Stimulated activated naive CD8-positive, alpha-beta T cell treated with anti-CD3 and anti-CD28 coated beads, Interleukin-15, Interleukin-2, amounts not matched to agents 100 ng/mL and 50 ng/mL, for 24 hours (primary cell): ENCODE data around the gene COX6A2.
A peak's percentile ranks its signal among the peaks of the same experiment; 100 is the strongest.
"Not testable (repeated sequence)": the region's sequence is repeated elsewhere in the genome, so short reads cannot be mapped to it uniquely, and the experiment has no call there.

Source experiments
- H3K27ac Mint-ChIP-seq: one replicate; pipeline ENCODE4 v1.8.0; 2021; ENCODE audit warnings: mild to moderate bottlenecking, mixed read lengths
- H3K27me3 Mint-ChIP-seq: one replicate; pipeline ENCODE4 v1.8.0; 2021; ENCODE audit warnings: mixed read lengths
- H3K36me3 Mint-ChIP-seq: one replicate; pipeline ENCODE4 v1.8.0; 2021; ENCODE audit warnings: low read depth, mixed read lengths
- H3K4me1 Mint-ChIP-seq: one replicate; pipeline ENCODE4 v1.8.0; 2021; ENCODE audit warnings: low read depth, mixed read lengths
- H3K4me3 Mint-ChIP-seq: one replicate; pipeline ENCODE4 v1.8.0; 2021; ENCODE audit warnings: mild to moderate bottlenecking, mixed read lengths
- H3K9me3 Mint-ChIP-seq: one replicate; pipeline ENCODE4 v1.8.0; 2021; ENCODE audit warnings: mixed read lengths

COX6A2 gene

GRCh38 chr16:31430380-31431052 lies 2.4 kb upstream of the COX6A2 start:
- peaks cover 8% of the 10 kb centered on the region for H3K27me3 Mint-ChIP-seq
- no peak overlapping the region for H3K4me3 Mint-ChIP-seq
- H3K9me3 Mint-ChIP-seq = no peaks in the 10 kb centered on the region
- H3K27ac Mint-ChIP-seq = no peak overlapping the region
- H3K4me1 Mint-ChIP-seq = peaks cover 7% of the 10 kb centered on the region
- H3K36me3 Mint-ChIP-seq = no peaks in the 10 kb centered on the region

GRCh38 chr16:31429796-31430195 lies 1.6 kb upstream of the COX6A2 start:
- H3K36me3 Mint-ChIP-seq = no peaks in the 10 kb centered on the region
- H3K27me3 Mint-ChIP-seq = peaks cover 11% of the 10 kb centered on the region
- no peaks in the 10 kb centered on the region for H3K9me3 Mint-ChIP-seq
- no peak overlapping the region for H3K4me3 Mint-ChIP-seq
- peaks cover 7% of the 10 kb centered on the region for H3K4me1 Mint-ChIP-seq
- no peak overlapping the region for H3K27ac Mint-ChIP-seq

GRCh38 chr16:31429314-31429713 lies 1.2 kb upstream of the COX6A2 start:
- H3K36me3 Mint-ChIP-seq = no peaks in the 10 kb centered on the region
- H3K27ac Mint-ChIP-seq = no peak overlapping the region
- peaks cover 11% of the 10 kb centered on the region for H3K27me3 Mint-ChIP-seq
- H3K4me1 Mint-ChIP-seq = peaks cover 7% of the 10 kb centered on the region
- H3K9me3 Mint-ChIP-seq = no peaks in the 10 kb centered on the region
- H3K4me3 Mint-ChIP-seq = no peak overlapping the region

DNA sequence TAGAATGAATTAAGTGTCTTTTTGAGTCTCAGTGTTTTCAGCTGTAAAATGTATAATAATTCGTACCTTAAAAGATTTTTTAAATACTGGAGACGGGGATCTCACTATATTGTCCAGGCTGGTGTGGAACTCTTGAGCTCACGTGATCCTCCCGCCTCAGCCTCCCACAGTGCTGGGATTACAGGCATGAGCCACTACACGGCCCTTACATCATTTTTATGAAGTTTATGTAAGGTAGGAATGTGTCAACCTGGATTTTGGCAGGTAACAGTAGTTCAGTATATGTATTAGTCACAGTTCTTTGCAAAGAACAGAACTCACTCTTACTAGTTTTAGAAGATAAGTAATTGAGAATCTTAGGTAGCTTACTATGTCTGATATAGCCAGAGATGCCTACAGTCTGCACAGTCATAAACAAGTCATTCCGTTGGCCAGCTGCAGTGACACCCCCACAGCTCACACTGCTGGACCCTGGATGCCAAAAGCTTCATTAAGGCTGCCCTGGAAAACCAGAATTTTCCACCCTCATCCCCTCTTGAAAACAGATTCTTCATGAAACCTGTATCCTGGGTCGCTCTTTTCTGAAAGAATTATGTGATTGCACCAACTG lies 583 bp upstream of the COX6A2 start:
- no peak overlapping the region for H3K27ac Mint-ChIP-seq
- no peaks in the 10 kb centered on the region for H3K9me3 Mint-ChIP-seq
- no peaks in the 10 kb centered on the region for H3K36me3 Mint-ChIP-seq
- no peak overlapping the region for H3K4me3 Mint-ChIP-seq
- H3K27me3 Mint-ChIP-seq = peaks cover 11% of the 10 kb centered on the region
- H3K4me1 Mint-ChIP-seq = peaks cover 7% of the 10 kb centered on the region

- Mint-ChIP-seq H3K4me1 (peaks cover 17% of the 10 kb centered on the region), H3K36me3 (no peaks in the 10 kb centered on the region), H3K9me3 (no peaks in the 10 kb centered on the region), H3K4me3 (no peak overlapping the region), H3K27ac (no peak overlapping the region), H3K27me3 (peaks cover 16% of the 10 kb centered on the region)
Observed at GRCh38 chr16:31427441-31428278, 500 bp downstream of the COX6A2 start.

DNA sequence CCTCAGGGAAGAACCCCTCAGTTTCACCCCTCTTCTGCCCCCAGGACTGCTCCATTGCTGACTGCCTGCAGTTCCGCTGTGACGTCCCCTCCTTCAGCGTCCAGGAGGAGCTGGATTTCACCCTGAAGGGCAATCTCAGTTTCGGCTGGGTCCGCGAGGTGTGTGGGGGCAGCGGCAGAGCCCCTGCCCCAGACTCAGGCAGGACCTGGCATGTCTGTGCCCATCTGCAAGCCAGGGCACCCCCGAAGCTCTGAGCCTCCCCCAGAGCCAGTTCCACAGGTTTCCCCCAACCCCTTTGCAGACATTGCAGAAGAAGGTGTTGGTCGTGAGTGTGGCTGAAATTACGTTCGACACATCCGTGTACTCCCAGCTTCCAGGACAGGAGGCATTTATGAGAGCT lies 4.4 kb downstream of the COX6A2 start:
- H3K4me3 Mint-ChIP-seq = no peak overlapping the region
- no peaks in the 10 kb centered on the region for H3K9me3 Mint-ChIP-seq
- H3K27me3 Mint-ChIP-seq = peaks cover 24% of the 10 kb centered on the region
- H3K27ac Mint-ChIP-seq = no peak overlapping the region
- H3K4me1 Mint-ChIP-seq = peaks cover 41% of the 10 kb centered on the region
- no peaks in the 10 kb centered on the region for H3K36me3 Mint-ChIP-seq

GRCh38 chr16:31423241-31423640 lies 4.9 kb downstream of the COX6A2 start:
- Mint-ChIP-seq H3K27ac (no peak overlapping the region), H3K4me3 (no peak overlapping the region)

GRCh38 chr16:31421587-31421986 lies 6.6 kb downstream of the COX6A2 start:
- H3K4me1 Mint-ChIP-seq = peaks cover 41% of the 10 kb centered on the region
- no peaks in the 10 kb centered on the region for H3K36me3 Mint-ChIP-seq
- H3K4me3 Mint-ChIP-seq = no peak overlapping the region
- no peaks in the 10 kb centered on the region for H3K9me3 Mint-ChIP-seq
- H3K27me3 Mint-ChIP-seq = peaks cover 31% of the 10 kb centered on the region
- peak overlapping the region; percentile 65 for H3K27ac Mint-ChIP-seq

More at GRCh38 chr16:31423241-31423640, 4.9 kb downstream of the COX6A2 start:
- peaks cover 25% of the 10 kb centered on the region for H3K27me3 Mint-ChIP-seq
- H3K9me3 Mint-ChIP-seq = no peaks in the 10 kb centered on the region
- peaks cover 41% of the 10 kb centered on the region for H3K4me1 Mint-ChIP-seq
- no peaks in the 10 kb centered on the region for H3K36me3 Mint-ChIP-seq

DNA sequence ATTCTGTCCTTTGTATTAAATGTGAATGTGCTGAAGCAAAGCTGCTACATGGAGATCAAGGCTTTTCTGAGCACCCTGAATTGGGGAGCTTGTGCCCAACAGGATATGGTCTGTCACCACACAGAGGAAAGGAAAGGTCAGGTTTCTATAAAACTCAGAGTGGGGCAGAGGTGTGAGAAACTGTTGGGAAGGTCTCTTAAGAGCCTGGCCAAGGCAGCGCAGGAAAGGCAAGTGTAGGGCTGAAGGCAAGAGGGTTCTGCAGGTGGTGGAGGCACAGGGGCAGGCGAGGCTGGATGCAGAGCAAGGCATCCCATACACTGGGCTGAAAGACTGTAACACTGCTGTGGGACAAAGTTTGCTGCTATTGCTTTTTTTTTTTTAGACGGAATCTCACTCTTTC lies 8.1 kb downstream of the COX6A2 start:
- Mint-ChIP-seq H3K36me3 (no peaks in the 10 kb centered on the region), H3K9me3 (no peaks in the 10 kb centered on the region), H3K4me1 (peaks cover 50% of the 10 kb centered on the region), H3K4me3 (peak overlapping the region; percentile 5), H3K27me3 (peaks cover 29% of the 10 kb centered on the region), H3K27ac (no peak overlapping the region)

DNA sequence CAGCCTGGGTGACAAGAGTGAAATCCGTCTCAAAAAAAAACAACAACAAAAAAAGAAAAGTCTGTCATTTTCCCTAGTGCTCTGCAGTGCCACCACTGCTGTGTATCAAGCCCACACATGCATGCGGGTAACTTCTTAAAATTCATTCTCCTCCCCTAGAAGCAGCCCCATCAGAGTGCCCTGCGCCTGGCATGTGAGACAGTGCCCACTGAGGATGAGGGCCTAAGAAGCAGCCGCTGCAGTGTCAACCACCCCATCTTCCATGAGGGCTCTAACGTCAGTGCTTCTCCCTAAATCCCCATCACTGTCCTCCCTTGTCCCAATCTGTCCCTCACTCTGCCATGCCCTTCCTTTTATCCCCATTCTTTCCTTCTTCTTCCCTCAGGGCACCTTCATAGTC lies 10.2 kb downstream of the COX6A2 start:
- Mint-ChIP-seq H3K4me3 (no peak overlapping the region), H3K9me3 (no peaks in the 10 kb centered on the region), H3K27ac (no peak overlapping the region), H3K36me3 (no peaks in the 10 kb centered on the region), H3K4me1 (peaks cover 45% of the 10 kb centered on the region), H3K27me3 (peaks cover 25% of the 10 kb centered on the region)

GRCh38 chr16:31417036-31417435 lies 11.1 kb downstream of the COX6A2 start:
- not testable (repeated sequence) for H3K9me3 Mint-ChIP-seq, H3K27ac Mint-ChIP-seq, H3K4me3 Mint-ChIP-seq, H3K36me3 Mint-ChIP-seq
- peaks cover 21% of the 10 kb centered on the region for H3K27me3 Mint-ChIP-seq
- H3K4me1 Mint-ChIP-seq = peaks cover 37% of the 10 kb centered on the region

DNA sequence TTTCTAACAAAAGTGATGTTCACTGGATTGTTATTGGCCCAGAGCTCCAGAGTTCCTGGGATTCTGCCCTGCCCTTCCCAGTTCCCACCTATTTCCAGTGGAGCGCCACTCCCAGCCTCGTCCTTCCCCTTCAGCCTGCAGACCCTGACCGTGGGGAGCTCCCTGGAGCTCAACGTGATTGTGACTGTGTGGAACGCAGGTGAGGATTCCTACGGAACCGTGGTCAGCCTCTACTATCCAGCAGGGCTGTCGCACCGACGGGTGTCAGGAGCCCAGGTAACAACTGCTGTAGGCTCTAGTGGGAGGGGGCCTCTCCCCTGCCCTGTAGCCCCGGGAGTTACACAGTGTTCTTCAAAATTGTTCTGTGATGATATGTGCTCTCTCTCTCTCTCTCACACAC lies 11.8 kb downstream of the COX6A2 start:
- peaks cover 30% of the 10 kb centered on the region for H3K4me1 Mint-ChIP-seq
- no peak overlapping the region for H3K27ac Mint-ChIP-seq
- H3K27me3 Mint-ChIP-seq = peaks cover 21% of the 10 kb centered on the region
- H3K36me3 Mint-ChIP-seq = no peaks in the 10 kb centered on the region
- H3K4me3 Mint-ChIP-seq = no peak overlapping the region
- H3K9me3 Mint-ChIP-seq = no peaks in the 10 kb centered on the region

GRCh38 chr16:31414706-31415105 lies 13.5 kb downstream of the COX6A2 start:
- H3K36me3 Mint-ChIP-seq = no peaks in the 10 kb centered on the region
- H3K27me3 Mint-ChIP-seq = peaks cover 17% of the 10 kb centered on the region
- peaks cover 15% of the 10 kb centered on the region for H3K4me1 Mint-ChIP-seq
- H3K27ac Mint-ChIP-seq = no peak overlapping the region
- no peaks in the 10 kb centered on the region for H3K9me3 Mint-ChIP-seq
- no peak overlapping the region for H3K4me3 Mint-ChIP-seq

- Mint-ChIP-seq H3K36me3 (no peaks in the 10 kb centered on the region), H3K9me3 (no peaks in the 10 kb centered on the region), H3K4me1 (peaks cover 11% of the 10 kb centered on the region), H3K27me3 (peaks cover 17% of the 10 kb centered on the region), H3K4me3 (no peak overlapping the region), H3K27ac (no peak overlapping the region)
Observed at GRCh38 chr16:31413943-31414342, 14.2 kb downstream of the COX6A2 start.

- Mint-ChIP-seq H3K36me3 (no peaks in the 10 kb centered on the region), H3K27ac (peak overlapping the region; percentile 13), H3K4me1 (peaks cover 11% of the 10 kb centered on the region), H3K4me3 (no peak overlapping the region), H3K9me3 (no peaks in the 10 kb centered on the region), H3K27me3 (peaks cover 17% of the 10 kb centered on the region)
Observed at GRCh38 chr16:31413381-31413780, 14.8 kb downstream of the COX6A2 start.
